ENCODE data around the gene KRTAP5-3.

- TF ChIP-seq CTCF (IDR thresholded peaks at IDR 0.05) (no peak), EZH2 (IDR thresholded peaks at IDR 0.05; ENCODE audit: borderline replicate concordance, insufficient read depth, low read depth, low read length, poor library complexity, severe bottlenecking) (no peak)
Measured at GRCh38 chr11:1567052-1567720, 41.1 kb downstream of the KRTAP5-3 start.
